Mucosa of descending colon (tissue), 3 donors: ENCODE measurements around the gene INTS1. TPM values are rescaled to one million over a fixed set of nuclear protein-coding genes. Genes with fewer than 3 reads are reported as not detected.

Experiments
- ATAC-seq: fragments of 200-7000 bp; cut with Tn5 transposase; one replicate; pipeline ENCODE4 v1.9.1; 2020; ENCODE audit warnings: mild to moderate bottlenecking, moderate library complexity
- DNase-seq, 3 donors: peaks; one replicate each; pipeline ENCODE4 v3.0.0-alpha.2; 2020
- H3K36me3 ChIP-seq: fragments of 200-600 bp; one replicate; pipeline ENCODE4 v1.8.0; 2021; ENCODE audit warnings: low read depth, mild to moderate bottlenecking
- H3K4me1 ChIP-seq: fragments of 200-600 bp; one replicate; pipeline ENCODE4 v1.8.0; 2021; ENCODE audit warnings: low read depth, mild to moderate bottlenecking
- H3K4me3 ChIP-seq: fragments of 200-600 bp; one replicate; pipeline ENCODE4 v1.8.0; 2021; ENCODE audit warnings: mild to moderate bottlenecking
- H3K9me3 ChIP-seq: fragments of 200-600 bp; one replicate; pipeline ENCODE4 v1.8.0; 2021; ENCODE audit warnings: mild to moderate bottlenecking
- intact Hi-C, 2 donors: fragments of 100-400 bp; cut with DNase I in 1 of 2; cut with micrococcal nuclease in 1 of 2; formaldehyde crosslinking; loops; one replicate each; pipeline versions ENCODE4 v1.11.0 to v1.11.1; 2022; cut with DNase I, micrococcal nuclease
- total RNA-seq, 3 donors: library from RNA; stranded (reverse); fragmentation: NEBNext Ultra II Directional in 2 of 3; extraction: Animal tissue kit (Norgen Biotek cat#: 25700) in 2 of 3; gene quantifications; one replicate each; pipeline versions ENCODE4 v1.2.1 to v1.2.4, GENCODE V29; 2021 to 2023
- TF ChIP-seq, protein P1 (sequence below): fragments of 200-600 bp; IDR thresholded peaks from one replicate; pipeline ENCODE4 v1.8.0; 2022; ENCODE audit warnings: antibody characterized with exemption, mild to moderate bottlenecking
- donor health status: DM: no; HTN: no; CAD: no; lungs with moderate emphysema.
- donor health status: DM: no; HTN: no; CAD: no.
- donor health status: DM: no; HTN: yes; CAD: no.

The INTS1 gene
- total RNA-seq, 3 donors from 2014 or later: 79.6 to 94.3 (median 88.0) TPM

GRCh38 chr7:1496531-1497292 is 7.5 kb downstream of the INTS1 start:
- Histone ChIP-seq H3K9me3 (no peaks in the 10 kb centered on the region), H3K4me3 (no peak overlapping the region), H3K36me3 (peaks cover 10% of the 10 kb centered on the region), H3K4me1 (no peaks in the 10 kb centered on the region)
- DNase-seq (no peak), ATAC-seq (no peak)
- TF ChIP-seq, protein P1, sequence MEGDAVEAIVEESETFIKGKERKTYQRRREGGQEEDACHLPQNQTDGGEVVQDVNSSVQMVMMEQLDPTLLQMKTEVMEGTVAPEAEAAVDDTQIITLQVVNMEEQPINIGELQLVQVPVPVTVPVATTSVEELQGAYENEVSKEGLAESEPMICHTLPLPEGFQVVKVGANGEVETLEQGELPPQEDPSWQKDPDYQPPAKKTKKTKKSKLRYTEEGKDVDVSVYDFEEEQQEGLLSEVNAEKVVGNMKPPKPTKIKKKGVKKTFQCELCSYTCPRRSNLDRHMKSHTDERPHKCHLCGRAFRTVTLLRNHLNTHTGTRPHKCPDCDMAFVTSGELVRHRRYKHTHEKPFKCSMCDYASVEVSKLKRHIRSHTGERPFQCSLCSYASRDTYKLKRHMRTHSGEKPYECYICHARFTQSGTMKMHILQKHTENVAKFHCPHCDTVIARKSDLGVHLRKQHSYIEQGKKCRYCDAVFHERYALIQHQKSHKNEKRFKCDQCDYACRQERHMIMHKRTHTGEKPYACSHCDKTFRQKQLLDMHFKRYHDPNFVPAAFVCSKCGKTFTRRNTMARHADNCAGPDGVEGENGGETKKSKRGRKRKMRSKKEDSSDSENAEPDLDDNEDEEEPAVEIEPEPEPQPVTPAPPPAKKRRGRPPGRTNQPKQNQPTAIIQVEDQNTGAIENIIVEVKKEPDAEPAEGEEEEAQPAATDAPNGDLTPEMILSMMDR: no peak
- intact Hi-C loops: no loop called here

DNA sequence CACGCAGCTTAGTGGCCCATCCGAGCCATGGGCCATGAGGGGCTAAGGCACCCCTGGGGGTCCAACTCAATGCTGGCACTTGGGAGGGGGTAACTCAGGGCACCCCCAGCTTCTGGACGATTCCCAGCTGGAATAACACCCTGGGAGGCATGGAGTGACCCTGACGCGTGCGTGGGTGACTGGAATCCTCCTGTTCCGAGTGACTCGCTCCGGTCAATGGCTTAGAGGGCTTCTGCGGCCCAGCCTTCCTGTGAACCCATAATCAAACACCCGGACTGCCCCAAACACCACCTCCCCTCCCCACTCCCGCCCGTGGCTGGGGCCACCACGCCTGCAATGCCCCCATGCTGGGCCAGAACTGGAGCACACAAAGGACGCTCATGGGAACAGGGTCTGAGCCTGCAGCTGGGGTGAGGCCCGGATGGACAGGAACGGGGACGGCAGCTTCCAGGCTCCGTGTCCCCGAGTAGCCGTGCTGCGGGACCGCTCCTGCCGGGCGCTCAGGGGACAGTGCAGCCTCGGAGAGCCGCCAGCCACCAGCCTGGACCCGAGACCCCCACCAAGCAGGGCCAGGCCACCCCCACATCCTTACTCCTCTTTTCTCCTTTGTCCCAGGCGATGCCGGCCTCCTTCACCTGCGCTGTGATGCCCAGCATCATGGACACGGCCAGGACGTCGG is 8.5 kb downstream of the INTS1 start:
- ATAC-seq: no peak
- TF ChIP-seq, protein P1: no peak
- Histone ChIP-seq H3K4me1 (no peaks in the 10 kb centered on the region), H3K9me3 (no peaks in the 10 kb centered on the region), H3K36me3 (peaks cover 10% of the 10 kb centered on the region), H3K4me3 (no peak overlapping the region)
- no peak for DNase-seq
- intact Hi-C loops: no loop called here

DNA sequence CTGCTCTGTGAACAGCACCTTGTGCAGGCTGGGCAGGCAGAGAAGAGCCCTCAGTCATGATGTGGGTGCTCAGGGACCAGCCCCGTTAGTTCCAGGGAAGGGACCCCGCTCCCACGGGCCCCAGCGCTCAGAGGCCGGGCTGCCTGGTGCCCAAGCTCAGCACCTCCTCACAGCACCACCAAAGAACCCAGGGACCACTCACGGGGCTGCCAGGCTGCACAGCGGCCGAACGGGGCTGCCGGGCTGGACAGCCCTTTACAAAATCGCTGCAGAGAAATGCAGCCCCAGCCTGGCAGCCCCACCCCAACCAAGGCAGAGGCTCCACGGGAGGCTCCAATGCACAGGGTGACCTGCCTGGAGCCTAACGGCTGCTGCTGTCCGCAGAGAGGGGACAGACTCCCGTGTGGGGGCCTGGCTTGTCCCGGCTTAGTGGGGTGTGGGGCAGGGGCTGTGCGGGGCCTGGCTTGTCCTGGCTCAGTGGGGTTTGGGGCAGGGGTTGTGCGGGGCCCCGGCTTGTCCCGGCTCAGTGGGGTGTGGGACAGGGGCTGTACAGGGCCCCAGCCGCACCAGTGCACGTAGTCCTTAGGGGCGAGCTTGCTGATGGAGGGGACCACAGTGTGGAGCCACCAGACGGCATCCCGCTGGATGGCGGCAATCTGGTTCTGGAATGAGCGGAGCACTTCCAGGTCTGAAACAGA is 9.2 kb downstream of the INTS1 start:
- DNase-seq (no peak), ATAC-seq (no peak)
- H3K36me3 ChIP-seq: peaks cover 13% of the 10 kb centered on the region
- intact Hi-C loops: no loop called here
- no peaks in the 10 kb centered on the region for H3K9me3 ChIP-seq
- TF ChIP-seq, protein P1: no peak
- H3K4me3 ChIP-seq: no peak overlapping the region
- H3K4me1 ChIP-seq: no peaks in the 10 kb centered on the region

DNA sequence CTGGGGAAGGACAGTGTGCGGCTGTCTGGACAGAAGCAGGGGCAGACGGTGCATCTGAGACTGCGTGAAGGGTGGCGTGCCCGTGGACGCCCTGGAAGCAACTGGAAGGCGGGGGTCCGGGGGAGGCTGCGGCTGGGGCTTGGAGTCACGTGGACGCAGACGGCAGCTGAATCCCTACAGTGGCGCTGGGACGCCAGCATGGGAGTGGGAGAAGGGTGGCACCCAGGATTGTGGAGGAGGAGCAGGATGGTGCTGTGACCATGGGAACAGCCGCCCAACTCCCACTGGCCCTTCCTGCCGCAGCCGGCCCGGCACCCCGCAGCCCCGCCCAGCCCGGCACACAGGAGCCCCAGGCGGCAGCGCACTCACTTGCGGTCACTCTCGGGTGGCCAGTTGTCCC is 9.7 kb downstream of the INTS1 start:
- DNase-seq: no peak
- intact Hi-C loops: no loop called here
- Histone ChIP-seq H3K4me1 (no peaks in the 10 kb centered on the region), H3K4me3 (no peak overlapping the region), H3K36me3 (peaks cover 15% of the 10 kb centered on the region), H3K9me3 (no peaks in the 10 kb centered on the region)
- no peak for ATAC-seq
- TF ChIP-seq, protein P1: no peak

- TF ChIP-seq, protein P1: no peak
- Histone ChIP-seq H3K36me3 (peaks cover 15% of the 10 kb centered on the region), H3K9me3 (no peaks in the 10 kb centered on the region), H3K4me1 (no peaks in the 10 kb centered on the region), H3K4me3 (no peak overlapping the region)
- intact Hi-C loops: no loop called here
- no peak for ATAC-seq
- no peak for DNase-seq
These were observed 10.6 kb downstream of the INTS1 start for GRCh38 chr7:1493571-1493970.
